Panc1 (cell line): ENCODE data around the gene IFFO2. TPM values are rescaled to one million over a fixed set of nuclear protein-coding genes. Genes with fewer than 3 reads are reported as not detected.

Experiments
- ATAC-seq: fragments of 200-7000 bp; cut with Tn5 transposase; 2 replicates; pipeline ENCODE4 v1.9.1; 2020; ENCODE audit warnings: mild to moderate bottlenecking, moderate library complexity
- BruUV-seq: library from RNA; stranded (reverse); fragments of 400-500 nt; replicated peaks from 2 replicates; lab custom pipeline; 2021; lab: Mats Ljungman, UMichigan
- CTCF ChIA-PET: fragments of 300-600 bp; sonication (Branson Sonifier 250); formaldehyde crosslinking; loops from one replicate; lab custom pipeline; 2022; ENCODE audit warnings: antibody characterized with exemption; lab: Charles Lee
- POLR2A ChIA-PET: fragments of 300-600 bp; sonication (Branson Sonifier 250); formaldehyde crosslinking; loops from one replicate; lab custom pipeline; 2022; ENCODE audit warnings: antibody characterized with exemption; lab: Charles Lee
- DNase-seq: peaks from one replicate; pipeline ENCODE4 v3.0.0-alpha.2; 2010; ENCODE audit warnings: low read depth, low spot score
- H3K27ac ChIP-seq: 2 replicates; pipeline ENCODE4 v1.5.1; 2011; ENCODE audit warnings: mild to moderate bottlenecking, low read length, inconsistent platforms
- H3K27me3 ChIP-seq: fragments of 200-500 bp; sonication (Bioruptor generic); 2 replicates; pipeline ENCODE4 v1.6.0; 2014; ENCODE audit warnings: low read length, inconsistent platforms; ENCODE audit not compliant: control insufficient read depth, insufficient read depth
- H3K36me3 ChIP-seq: fragments of 200-500 bp; sonication (Bioruptor generic); 2 replicates; pipeline ENCODE4 v1.5.1; 2014; ENCODE audit warnings: inconsistent platforms, mild to moderate bottlenecking, low read length, moderate library complexity; ENCODE audit not compliant: control insufficient read depth, insufficient read depth
- H3K4me1 ChIP-seq: 2 replicates; pipeline ENCODE4 v1.5.1; 2011; ENCODE audit warnings: inconsistent platforms, mild to moderate bottlenecking, low read length, moderate library complexity; ENCODE audit not compliant: control insufficient read depth, insufficient read depth
- H3K4me3 ChIP-seq, 2 experiments: 2 replicates each; pipeline ENCODE4 v1.5.1; 2011 to 2012; ENCODE audit warnings: low read depth in 2 of 2, low read length in 2 of 2, mild to moderate bottlenecking in 2 of 2, inconsistent platforms in 1 of 2, moderate library complexity in 1 of 2
- H3K9me3 ChIP-seq: fragments of 200-500 bp; sonication (Bioruptor generic); 2 replicates; pipeline ENCODE4 v1.5.1; 2014; ENCODE audit warnings: low read depth, mild to moderate bottlenecking, inconsistent platforms, low read length, moderate library complexity; ENCODE audit not compliant: control insufficient read depth, insufficient read depth
- POLR2AphosphoS5 ChIP-seq: IDR thresholded peaks from 2 replicates; pipeline ENCODE4 v1.6.1; 2012; ENCODE audit warnings: mild to moderate bottlenecking, low read depth, low read length, moderate library complexity
- SIN3A ChIP-seq: IDR thresholded peaks from 2 replicates; pipeline ENCODE4 v1.6.1; 2012; ENCODE audit warnings: low read depth, mild to moderate bottlenecking, low read length, moderate library complexity, borderline replicate concordance; ENCODE audit not compliant: insufficient read depth
- TCF7L2 ChIP-seq: IDR thresholded peaks from 2 replicates; pipeline ENCODE4 v1.6.1; 2011; ENCODE audit warnings: mild to moderate bottlenecking, low read depth, low read length, inconsistent platforms
- in situ Hi-C: cut with HindIII; loops from 2 replicates; pipeline ENCODE4 v1.10.0; 2016; ENCODE audit warnings: low sequenced_read_pairs, low pct_unique_long_range_greater_than_20kb
- intact Hi-C: fragments of 100-400 bp; cut with micrococcal nuclease; formaldehyde crosslinking; loops from one replicate; pipeline ENCODE4 v1.10.0; 2022; ENCODE audit not compliant: unreplicated experiment
- total RNA-seq: library from RNA; stranded (reverse); gene quantifications from one replicate; pipeline ENCODE4 v1.2.1, GENCODE V29; 2021; ENCODE audit not compliant: unreplicated experiment
- TF ChIP-seq, protein P1 (sequence below), 2 experiments: IDR thresholded peaks; 2 replicates each; pipeline ENCODE4 v1.6.1; 2011 to 2012; ENCODE audit warnings: low read depth in 2 of 2, control low read depth in 1 of 2, low read length in 1 of 2, mild to moderate bottlenecking in 1 of 2, moderate library complexity in 1 of 2; ENCODE audit not compliant: insufficient read depth in 1 of 2

The IFFO2 gene
- total RNA-seq, 1 experiment from 2014 or later, result 59.4 TPM

DNA sequence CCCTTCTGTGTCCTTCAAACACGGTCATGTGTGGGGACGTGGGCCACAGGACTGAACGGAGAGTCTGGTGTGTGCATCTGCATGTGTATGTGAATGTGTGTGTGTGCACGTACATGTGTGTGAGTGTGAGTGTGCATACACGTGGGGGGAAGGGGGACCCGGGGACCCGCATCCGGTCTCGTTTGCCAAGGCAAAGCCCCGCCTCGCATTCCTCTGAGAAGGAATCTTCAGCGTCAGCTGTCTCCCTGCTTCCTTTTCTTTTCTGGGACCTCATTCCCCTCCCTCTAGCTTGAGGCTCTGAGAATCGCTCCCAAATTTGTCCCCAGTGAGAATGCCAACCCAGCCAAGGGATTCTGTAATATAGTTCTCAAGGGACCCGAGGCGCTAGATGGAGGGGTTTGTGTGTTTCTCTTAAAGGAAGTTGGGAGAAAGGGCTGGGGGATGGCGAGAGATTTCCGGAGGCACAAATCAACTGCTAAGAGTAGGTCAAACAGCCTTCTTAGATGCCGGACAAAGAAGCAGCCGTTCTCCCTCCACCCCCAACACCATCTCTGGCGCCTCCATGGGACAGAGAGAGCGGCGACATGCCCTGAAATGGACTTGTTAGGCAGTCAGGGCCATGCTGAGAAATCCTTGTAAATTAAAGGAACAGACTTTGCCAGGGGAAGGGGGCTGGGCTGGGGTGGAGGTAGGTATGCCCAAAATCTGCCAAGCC lies 6.6 kb downstream of the IFFO2 start:
- peak overlapping the region; percentile 89 for H3K27ac ChIP-seq
- ChIA-PET POLR2A (interaction anchor here (0.7 kb wide), 1 partner anchor 10 kb away, joined by 3 read pairs; no protein-coding TSS in a partner anchor), CTCF (interaction anchor here (0.6 to 1.5 kb wide), 4 partner anchors 11 to 112 kb away, joined by 3 to 5 read pairs (median 4); no protein-coding TSS in a partner anchor)
- H3K36me3 ChIP-seq, result no peaks in the 10 kb centered on the region
- BruUV-seq, result no TSS peak
- peak overlapping the region; percentile 71 to 85 for H3K4me3 ChIP-seq
- TF ChIP-seq SIN3A, result 0 out of 2 replicates have a peak, but pooled peaks have one; percentile 9
- TF ChIP-seq, protein P1, sequence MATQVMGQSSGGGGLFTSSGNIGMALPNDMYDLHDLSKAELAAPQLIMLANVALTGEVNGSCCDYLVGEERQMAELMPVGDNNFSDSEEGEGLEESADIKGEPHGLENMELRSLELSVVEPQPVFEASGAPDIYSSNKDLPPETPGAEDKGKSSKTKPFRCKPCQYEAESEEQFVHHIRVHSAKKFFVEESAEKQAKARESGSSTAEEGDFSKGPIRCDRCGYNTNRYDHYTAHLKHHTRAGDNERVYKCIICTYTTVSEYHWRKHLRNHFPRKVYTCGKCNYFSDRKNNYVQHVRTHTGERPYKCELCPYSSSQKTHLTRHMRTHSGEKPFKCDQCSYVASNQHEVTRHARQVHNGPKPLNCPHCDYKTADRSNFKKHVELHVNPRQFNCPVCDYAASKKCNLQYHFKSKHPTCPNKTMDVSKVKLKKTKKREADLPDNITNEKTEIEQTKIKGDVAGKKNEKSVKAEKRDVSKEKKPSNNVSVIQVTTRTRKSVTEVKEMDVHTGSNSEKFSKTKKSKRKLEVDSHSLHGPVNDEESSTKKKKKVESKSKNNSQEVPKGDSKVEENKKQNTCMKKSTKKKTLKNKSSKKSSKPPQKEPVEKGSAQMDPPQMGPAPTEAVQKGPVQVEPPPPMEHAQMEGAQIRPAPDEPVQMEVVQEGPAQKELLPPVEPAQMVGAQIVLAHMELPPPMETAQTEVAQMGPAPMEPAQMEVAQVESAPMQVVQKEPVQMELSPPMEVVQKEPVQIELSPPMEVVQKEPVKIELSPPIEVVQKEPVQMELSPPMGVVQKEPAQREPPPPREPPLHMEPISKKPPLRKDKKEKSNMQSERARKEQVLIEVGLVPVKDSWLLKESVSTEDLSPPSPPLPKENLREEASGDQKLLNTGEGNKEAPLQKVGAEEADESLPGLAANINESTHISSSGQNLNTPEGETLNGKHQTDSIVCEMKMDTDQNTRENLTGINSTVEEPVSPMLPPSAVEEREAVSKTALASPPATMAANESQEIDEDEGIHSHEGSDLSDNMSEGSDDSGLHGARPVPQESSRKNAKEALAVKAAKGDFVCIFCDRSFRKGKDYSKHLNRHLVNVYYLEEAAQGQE (IDR thresholded peaks at IDR 0.05; ENCODE audit: insufficient read depth in 1 of 2, low read depth in 2 of 2, low read length in 1 of 2), result no peak
- no peaks in the 10 kb centered on the region for H3K27me3 ChIP-seq
- DNase-seq, result no peak
- ATAC-seq, result peak; percentile 23
- H3K4me1 ChIP-seq, result peaks cover 82% of the 10 kb centered on the region
- in situ Hi-C loops, result no loop called here
- intact Hi-C loops, result loop anchor here (5.0 to 10.0 kb wide), 3 partner anchors 38 to 125 kb away; no protein-coding TSS in a partner anchor
- H3K9me3 ChIP-seq, result no peaks in the 10 kb centered on the region

DNA sequence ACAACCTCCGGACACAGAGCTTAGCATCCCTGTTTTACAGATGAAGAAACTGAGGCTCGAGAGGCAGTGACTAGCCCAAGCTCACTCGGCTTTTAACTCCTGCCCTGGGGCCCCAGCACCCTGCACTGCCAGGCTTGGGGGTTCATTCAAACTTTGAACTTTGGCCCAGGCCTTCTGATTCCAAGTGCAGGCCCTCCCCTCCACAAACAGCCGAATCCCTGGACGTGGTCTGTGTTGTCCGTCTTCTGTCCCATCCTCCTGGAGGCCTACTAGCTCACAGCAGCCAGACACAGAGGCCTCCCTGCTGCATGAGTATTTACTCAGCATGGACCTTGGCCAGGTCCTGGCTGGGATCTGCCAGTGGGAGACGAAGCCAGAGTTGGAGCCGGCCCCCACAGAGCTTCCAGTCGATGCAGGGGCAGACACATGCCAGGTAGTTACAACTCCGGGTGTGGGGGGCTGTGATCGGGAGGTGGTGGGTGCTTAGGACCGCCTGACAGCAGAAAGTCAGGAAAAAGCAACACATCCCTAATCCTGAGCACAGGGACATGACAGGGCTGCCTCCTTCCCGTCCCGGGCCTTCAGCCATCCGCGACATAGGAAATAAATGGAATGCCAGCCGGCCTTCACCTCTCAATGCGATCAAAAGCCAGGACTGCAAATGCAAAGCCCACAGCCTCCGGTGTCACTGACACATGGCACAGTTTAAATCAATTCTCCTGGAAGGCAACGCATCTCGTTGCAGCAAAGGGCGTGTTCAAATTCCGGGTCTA lies 7.4 kb downstream of the IFFO2 start:
- no TSS peak for BruUV-seq
- ChIA-PET POLR2A (no interaction called here), CTCF (interaction anchor here (0.6 to 1.5 kb wide), 3 partner anchors 28 to 111 kb away, joined by 3 to 5 read pairs (median 4); no protein-coding TSS in a partner anchor)
- TF ChIP-seq TCF7L2 (no peak), SIN3A (no peak), POLR2AphosphoS5 (no peak)
- TF ChIP-seq, protein P1 (IDR thresholded peaks at IDR 0.05; ENCODE audit: insufficient read depth in 1 of 2, low read depth in 2 of 2, low read length in 1 of 2), result no peak
- Histone ChIP-seq H3K36me3 (no peaks in the 10 kb centered on the region), H3K27me3 (no peaks in the 10 kb centered on the region), H3K9me3 (no peaks in the 10 kb centered on the region), H3K4me1 (peaks cover 87% of the 10 kb centered on the region), H3K4me3 (peak overlapping the region; percentile 71 to 85), H3K27ac (peak overlapping the region; percentile 89)
- in situ Hi-C loops (no loop called here), intact Hi-C loops (no loop called here)
- DNase-seq (no peak), ATAC-seq (peak; percentile 36)
